Measurements from ENCODE around the gene STARD10.

STARD10 gene

GRCh38 chr11:72772059-72772458 is 21.8 kb downstream of the STARD10 start:
- TF ChIP-seq CTCF (IDR thresholded peaks at IDR 0.05): no peak

- no peak for TF ChIP-seq CTCF (IDR thresholded peaks at IDR 0.05)
Measured at GRCh38 chr11:72771507-72771906, 22.3 kb downstream of the STARD10 start.

GRCh38 chr11:72770799-72771198 is 23.0 kb downstream of the STARD10 start:
- no peak for TF ChIP-seq CTCF (IDR thresholded peaks at IDR 0.05)

- TF ChIP-seq CTCF (IDR thresholded peaks at IDR 0.05): no peak
Measured at GRCh38 chr11:72769680-72770079, 24.2 kb downstream of the STARD10 start.

GRCh38 chr11:72768581-72768980 is 25.3 kb downstream of the STARD10 start:
- no peak for TF ChIP-seq CTCF (IDR thresholded peaks at IDR 0.05)

GRCh38 chr11:72767203-72768062 is 26.4 kb downstream of the STARD10 start:
- TF ChIP-seq CTCF (IDR thresholded peaks at IDR 0.05): no peak

- TF ChIP-seq CTCF (IDR thresholded peaks at IDR 0.05): no peak
Measured at GRCh38 chr11:72766152-72766902, 27.5 kb downstream of the STARD10 start.
